Astrocyte (in vitro differentiated cells and primary cell): Measurements from ENCODE around the gene EMX2.

ENCODE experiments used
- EZH2 ChIP-seq: IDR thresholded peaks from 2 replicates; pipeline ENCODE4 v1.6.1; 2012; ENCODE audit warnings: mild to moderate bottlenecking, low read length, inconsistent platforms; ENCODE audit not compliant: insufficient read depth
- TF ChIP-seq, protein P1 (sequence below): IDR thresholded peaks from 2 replicates; pipeline ENCODE4 v1.5.1; 2011; ENCODE audit warnings: low read depth, mild to moderate bottlenecking, inconsistent platforms, low read length, moderate library complexity; ENCODE audit not compliant: insufficient read depth

GRCh38 chr10:117540640-117541404 lies 1.7 kb upstream of the EMX2 start:
- TF ChIP-seq, protein P1, sequence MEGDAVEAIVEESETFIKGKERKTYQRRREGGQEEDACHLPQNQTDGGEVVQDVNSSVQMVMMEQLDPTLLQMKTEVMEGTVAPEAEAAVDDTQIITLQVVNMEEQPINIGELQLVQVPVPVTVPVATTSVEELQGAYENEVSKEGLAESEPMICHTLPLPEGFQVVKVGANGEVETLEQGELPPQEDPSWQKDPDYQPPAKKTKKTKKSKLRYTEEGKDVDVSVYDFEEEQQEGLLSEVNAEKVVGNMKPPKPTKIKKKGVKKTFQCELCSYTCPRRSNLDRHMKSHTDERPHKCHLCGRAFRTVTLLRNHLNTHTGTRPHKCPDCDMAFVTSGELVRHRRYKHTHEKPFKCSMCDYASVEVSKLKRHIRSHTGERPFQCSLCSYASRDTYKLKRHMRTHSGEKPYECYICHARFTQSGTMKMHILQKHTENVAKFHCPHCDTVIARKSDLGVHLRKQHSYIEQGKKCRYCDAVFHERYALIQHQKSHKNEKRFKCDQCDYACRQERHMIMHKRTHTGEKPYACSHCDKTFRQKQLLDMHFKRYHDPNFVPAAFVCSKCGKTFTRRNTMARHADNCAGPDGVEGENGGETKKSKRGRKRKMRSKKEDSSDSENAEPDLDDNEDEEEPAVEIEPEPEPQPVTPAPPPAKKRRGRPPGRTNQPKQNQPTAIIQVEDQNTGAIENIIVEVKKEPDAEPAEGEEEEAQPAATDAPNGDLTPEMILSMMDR: no peak
- TF ChIP-seq EZH2: no peak
